Osteoblast (primary cell): ENCODE measurements around the gene PTPRZ1. TPM values are rescaled to one million over a fixed set of nuclear protein-coding genes. Genes with fewer than 3 reads are reported as not detected.

ENCODE experiments used
- DNase-seq: peaks from one replicate; pipeline ENCODE4 v3.0.0; 2011; ENCODE audit warnings: low spot score, mixed read lengths; ENCODE audit not compliant: insufficient read length; ENCODE audit errors: missing footprints
- H2AFZ ChIP-seq: 2 replicates; pipeline ENCODE4 v1.6.0; 2011; ENCODE audit warnings: mild to moderate bottlenecking, low read length
- H3K27ac ChIP-seq: 2 replicates; pipeline ENCODE4 v1.5.1; 2011; ENCODE audit warnings: mild to moderate bottlenecking, low read depth, low read length, moderate library complexity
- H3K27me3 ChIP-seq: 2 replicates; pipeline ENCODE4 v1.6.0; 2012; ENCODE audit warnings: mild to moderate bottlenecking, control low read depth, inconsistent platforms, low read length, moderate library complexity; ENCODE audit not compliant: insufficient read depth
- H3K36me3 ChIP-seq: 2 replicates; pipeline ENCODE4 v1.5.1; 2011; ENCODE audit warnings: mild to moderate bottlenecking, low read length, control low read depth, moderate library complexity; ENCODE audit not compliant: insufficient read depth
- H3K4me1 ChIP-seq: 2 replicates; pipeline ENCODE4 v1.5.1; 2011; ENCODE audit warnings: mild to moderate bottlenecking, low read length, control low read depth, moderate library complexity; ENCODE audit not compliant: insufficient read depth
- H3K4me2 ChIP-seq: 2 replicates; pipeline ENCODE4 v1.6.0; 2011; ENCODE audit warnings: mild to moderate bottlenecking, low read length; ENCODE audit not compliant: insufficient read depth
- H3K4me3 ChIP-seq: fragments of 200-600 bp; sonication (generic); 3 replicates; pipeline ENCODE4 v1.5.1; 2012; ENCODE audit warnings: mild to moderate bottlenecking, low read length, inconsistent platforms; ENCODE audit not compliant: insufficient read depth
- H3K79me2 ChIP-seq: 2 replicates; pipeline ENCODE4 v1.6.0; 2012; ENCODE audit warnings: mild to moderate bottlenecking, low read length, control low read depth, inconsistent platforms; ENCODE audit not compliant: insufficient read depth
- H3K9me3 ChIP-seq: 2 replicates; pipeline ENCODE4 v1.5.1; 2011; ENCODE audit warnings: low read depth, low read length, control low read depth
- H4K20me1 ChIP-seq: 2 replicates; pipeline ENCODE4 v1.6.0; 2012; ENCODE audit warnings: mild to moderate bottlenecking, low read length, control low read depth; ENCODE audit not compliant: insufficient read depth
- CTCF ChIP-seq: IDR thresholded peaks from 2 replicates; pipeline ENCODE4 v1.5.1; 2011; ENCODE audit warnings: mild to moderate bottlenecking, low read depth, low read length, moderate library complexity; ENCODE audit errors: extremely low read depth
- total RNA-seq: library from RNA; depleted of rRNA; stranded (reverse); fragments of >200 nt; gene quantifications from 2 replicates; pipeline ENCODE4 v1.2.3, GENCODE V29; 2012

The PTPRZ1 gene
- total RNA-seq, 1 donor: not detected

- no peak overlapping the region for H3K4me2 ChIP-seq
These were observed 160.7 kb downstream of the PTPRZ1 start for GRCh38 chr7:122033641-122034040.

GRCh38 chr7:122035876-122036275 is 162.9 kb downstream of the PTPRZ1 start:
- Histone ChIP-seq H4K20me1 (no peaks in the 10 kb centered on the region), H3K27ac (no peak overlapping the region), H3K4me1 (no peaks in the 10 kb centered on the region), H3K9me3 (no peaks in the 10 kb centered on the region), H3K27me3 (no peaks in the 10 kb centered on the region), H3K4me2 (no peak overlapping the region), H3K4me3 (no peak overlapping the region), H3K36me3 (no peaks in the 10 kb centered on the region), H2AFZ (no peak overlapping the region), H3K79me2 (no peaks in the 10 kb centered on the region)
- no peak for DNase-seq
- no peak for TF ChIP-seq CTCF

More at GRCh38 chr7:122033641-122034040, 160.7 kb downstream of the PTPRZ1 start:
- no peaks in the 10 kb centered on the region for H3K36me3 ChIP-seq
- no peak for DNase-seq
- no peaks in the 10 kb centered on the region for H3K27me3 ChIP-seq
- H3K4me3 ChIP-seq: no peak overlapping the region
- no peak overlapping the region for H2AFZ ChIP-seq
- H3K9me3 ChIP-seq: no peaks in the 10 kb centered on the region
- H3K27ac ChIP-seq: no peak overlapping the region
- no peaks in the 10 kb centered on the region for H3K79me2 ChIP-seq
- H3K4me1 ChIP-seq: no peaks in the 10 kb centered on the region
- no peaks in the 10 kb centered on the region for H4K20me1 ChIP-seq
- TF ChIP-seq CTCF: no peak

- H4K20me1 ChIP-seq: no peaks in the 10 kb centered on the region
- no peak overlapping the region for H3K4me2 ChIP-seq
- no peak overlapping the region for H2AFZ ChIP-seq
- TF ChIP-seq CTCF: no peak
- no peaks in the 10 kb centered on the region for H3K9me3 ChIP-seq
- H3K36me3 ChIP-seq: no peaks in the 10 kb centered on the region
- H3K27me3 ChIP-seq: no peaks in the 10 kb centered on the region
- no peaks in the 10 kb centered on the region for H3K4me1 ChIP-seq
- H3K4me3 ChIP-seq: no peak overlapping the region
- no peaks in the 10 kb centered on the region for H3K79me2 ChIP-seq
- no peak overlapping the region for H3K27ac ChIP-seq
- no peak for DNase-seq
These were observed 165.2 kb downstream of the PTPRZ1 start for GRCh38 chr7:122038134-122038533.

GRCh38 chr7:122038904-122039303 is 165.9 kb downstream of the PTPRZ1 start:
- Histone ChIP-seq H3K27ac (no peak overlapping the region), H3K79me2 (no peaks in the 10 kb centered on the region), H3K4me3 (no peak overlapping the region), H2AFZ (no peak overlapping the region), H4K20me1 (no peaks in the 10 kb centered on the region), H3K27me3 (no peaks in the 10 kb centered on the region), H3K9me3 (no peaks in the 10 kb centered on the region), H3K36me3 (no peaks in the 10 kb centered on the region), H3K4me1 (no peaks in the 10 kb centered on the region), H3K4me2 (no peak overlapping the region)
- TF ChIP-seq CTCF: no peak
- no peak for DNase-seq
